T-helper 1 cell treated with Interleukin-12 subunit alpha and Interleukin-12 subunit beta and Interleukin-4 antibody, amounts not matched to agents 30 μg/mL and 1 μg/mL, for 36 hours (primary cell): ENCODE measurements around the gene TERT.

Experiments used
- H3K27ac Mint-ChIP-seq: one replicate; pipeline ENCODE4 v1.8.0; 2021; ENCODE audit warnings: mild to moderate bottlenecking, mixed read lengths
- H3K27me3 Mint-ChIP-seq: one replicate; pipeline ENCODE4 v1.8.0; 2021; ENCODE audit warnings: low read depth, mixed read lengths
- H3K36me3 Mint-ChIP-seq: one replicate; pipeline ENCODE4 v1.8.0; 2021; ENCODE audit warnings: low read depth, mixed read lengths
- H3K4me1 Mint-ChIP-seq: one replicate; pipeline ENCODE4 v1.8.0; 2021; ENCODE audit warnings: low read depth, mixed read lengths
- H3K4me3 Mint-ChIP-seq: one replicate; pipeline ENCODE4 v1.8.0; 2021; ENCODE audit warnings: mild to moderate bottlenecking, moderate library complexity, mixed read lengths
- H3K9me3 Mint-ChIP-seq: one replicate; pipeline ENCODE4 v1.8.0; 2021; ENCODE audit warnings: mixed read lengths

TERT gene

DNA sequence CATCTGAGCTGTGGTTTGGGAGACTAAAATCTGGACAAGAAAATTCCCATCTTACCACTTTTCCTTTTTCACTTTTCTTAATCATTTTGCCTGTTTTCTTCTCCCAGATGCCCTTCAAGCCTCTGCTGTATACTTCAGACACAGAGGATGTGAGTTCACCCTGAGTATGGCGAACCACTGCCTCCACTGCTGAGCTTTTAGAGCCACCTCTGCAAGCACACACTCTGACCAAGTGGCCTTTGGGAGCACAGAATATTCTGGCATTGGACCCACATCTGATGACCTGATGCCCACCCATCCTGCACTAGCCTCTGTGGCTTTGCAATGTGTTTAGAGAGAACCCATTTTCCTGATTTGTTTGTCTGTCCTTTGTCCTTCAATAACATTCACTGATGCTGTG lies 32.5 kb downstream of the TERT start:
- no peaks in the 10 kb centered on the region for H3K36me3 Mint-ChIP-seq
- H3K9me3 Mint-ChIP-seq, result no peaks in the 10 kb centered on the region
- H3K27me3 Mint-ChIP-seq, result no peaks in the 10 kb centered on the region
- no peak overlapping the region for H3K4me3 Mint-ChIP-seq
- no peak overlapping the region for H3K27ac Mint-ChIP-seq
- H3K4me1 Mint-ChIP-seq, result no peaks in the 10 kb centered on the region

DNA sequence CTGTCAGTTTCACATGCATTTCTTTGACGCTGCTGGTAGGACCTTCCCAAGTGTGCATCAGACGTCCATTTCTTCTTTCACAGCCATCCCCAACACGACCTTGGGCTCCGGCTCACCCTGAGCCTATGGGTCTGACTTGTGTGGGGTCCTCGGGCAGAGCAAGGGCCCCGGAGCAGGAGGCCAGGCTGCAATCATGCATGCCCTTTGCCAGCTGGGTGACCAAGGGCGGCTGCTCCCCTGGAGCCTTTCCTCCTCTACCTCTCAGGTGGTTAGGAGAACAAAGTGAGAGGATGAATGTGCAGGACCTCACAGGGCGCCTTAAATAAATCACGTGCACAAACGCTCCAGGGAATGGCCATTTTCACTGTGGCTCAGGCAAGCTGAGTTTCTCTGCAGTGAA lies 33.2 kb downstream of the TERT start:
- Mint-ChIP-seq H3K36me3 (no peaks in the 10 kb centered on the region), H3K4me3 (no peak overlapping the region), H3K27ac (no peak overlapping the region), H3K9me3 (no peaks in the 10 kb centered on the region), H3K27me3 (no peaks in the 10 kb centered on the region), H3K4me1 (no peaks in the 10 kb centered on the region)

DNA sequence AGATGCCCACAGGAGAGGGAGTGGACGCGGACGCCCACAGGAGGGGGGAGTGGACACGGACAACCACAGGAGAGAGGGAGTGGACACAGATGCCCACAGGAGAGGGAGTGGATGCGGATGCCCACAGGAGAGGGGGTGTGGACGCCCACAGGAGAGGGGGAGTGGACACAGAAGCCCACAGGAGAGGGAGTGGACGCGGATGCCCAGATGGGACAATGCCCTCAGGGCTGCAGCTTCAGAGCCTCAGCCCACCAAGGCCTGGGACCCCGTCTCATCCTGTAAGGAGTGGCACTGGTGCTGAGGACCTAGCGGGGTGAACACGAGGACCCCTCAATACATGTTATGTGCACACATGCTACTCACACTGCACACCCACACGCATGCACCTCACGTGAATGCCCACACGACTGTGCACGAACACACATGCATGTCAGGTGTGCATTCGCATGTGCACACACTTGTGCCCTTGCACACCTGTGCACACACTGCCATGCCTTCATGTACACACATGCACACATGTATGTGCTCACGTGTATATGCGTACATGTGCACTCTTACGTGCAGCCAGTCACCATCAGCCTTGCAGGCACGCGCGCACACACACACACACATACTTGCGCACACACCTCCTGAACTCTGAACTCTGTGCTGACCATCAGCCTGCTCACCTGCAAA lies 34.9 kb downstream of the TERT start:
- Mint-ChIP-seq H3K4me1 (peaks cover 7% of the 10 kb centered on the region), H3K9me3 (no peaks in the 10 kb centered on the region), H3K36me3 (no peaks in the 10 kb centered on the region), H3K27ac (no peak overlapping the region), H3K4me3 (no peak overlapping the region), H3K27me3 (no peaks in the 10 kb centered on the region)

DNA sequence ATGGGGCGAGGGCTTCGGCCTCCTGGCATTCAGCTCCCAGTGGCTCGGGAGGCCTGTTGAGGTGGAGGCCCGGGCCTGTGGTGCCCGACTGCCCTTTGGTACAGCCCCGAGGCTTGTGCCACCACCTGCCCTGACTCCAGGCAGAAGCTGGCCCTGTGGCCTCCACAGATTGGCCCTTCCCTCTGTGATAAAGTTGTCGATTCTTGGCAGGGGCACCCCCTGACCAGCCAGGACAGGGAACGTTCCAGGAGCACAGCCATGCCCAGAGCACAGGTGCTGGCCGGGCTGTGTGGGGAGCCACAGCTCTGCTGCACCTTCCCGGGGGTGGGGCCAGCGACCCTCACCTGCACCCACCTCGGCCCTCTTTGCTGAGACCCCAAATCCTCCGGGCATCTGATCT lies 37.0 kb downstream of the TERT start:
- H3K36me3 Mint-ChIP-seq, result no peaks in the 10 kb centered on the region
- H3K4me1 Mint-ChIP-seq, result peaks cover 12% of the 10 kb centered on the region
- H3K27ac Mint-ChIP-seq, result no peak overlapping the region
- H3K4me3 Mint-ChIP-seq, result no peak overlapping the region
- H3K9me3 Mint-ChIP-seq, result no peaks in the 10 kb centered on the region
- H3K27me3 Mint-ChIP-seq, result no peaks in the 10 kb centered on the region

DNA sequence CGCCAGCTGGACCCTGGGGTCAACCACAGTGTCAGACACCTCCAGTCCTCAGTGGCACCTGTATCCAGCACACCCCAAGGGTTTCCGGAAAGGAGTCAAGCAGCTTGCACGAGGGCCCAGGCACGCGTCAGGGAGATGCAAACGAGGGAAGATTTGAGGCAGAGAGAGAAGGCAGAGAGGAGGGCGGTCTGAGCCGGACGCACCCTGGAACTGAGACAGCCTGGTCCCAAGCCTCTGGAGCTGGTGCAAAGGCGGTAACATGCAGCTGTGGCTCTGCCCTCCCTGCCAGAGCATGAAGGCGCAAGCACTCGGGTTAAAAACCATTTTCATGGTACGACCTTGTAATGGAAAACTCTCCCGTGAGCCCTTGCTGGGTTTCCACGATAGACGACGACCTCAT lies 37.5 kb downstream of the TERT start:
- H3K36me3 Mint-ChIP-seq, result no peaks in the 10 kb centered on the region
- no peaks in the 10 kb centered on the region for H3K27me3 Mint-ChIP-seq

DNA sequence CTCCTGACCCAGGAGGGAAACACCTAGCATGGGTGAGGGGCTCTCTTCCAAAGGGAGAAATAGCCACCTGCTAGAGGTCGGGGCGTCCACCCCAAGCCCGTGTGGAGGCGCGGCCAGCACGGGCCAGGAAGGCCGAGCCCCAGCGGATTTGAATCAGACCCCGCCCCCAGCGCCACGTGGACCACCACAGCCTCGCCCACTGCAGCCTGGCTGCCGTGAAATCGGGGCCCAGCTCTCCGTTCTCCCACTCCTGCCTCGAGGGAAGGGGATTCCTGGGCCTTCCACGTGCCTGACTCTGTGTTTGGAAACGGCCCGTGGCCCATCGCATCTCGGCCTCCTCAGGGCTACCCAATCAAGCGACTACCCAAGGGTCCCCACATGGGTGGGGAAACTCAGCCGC lies 38.1 kb downstream of the TERT start:
- H3K9me3 Mint-ChIP-seq, result no peaks in the 10 kb centered on the region
- no peaks in the 10 kb centered on the region for H3K27me3 Mint-ChIP-seq

More for the DNA sequence above, 37.5 kb downstream of the TERT start:
- no peak overlapping the region for H3K4me3 Mint-ChIP-seq
- H3K9me3 Mint-ChIP-seq, result no peaks in the 10 kb centered on the region
- H3K4me1 Mint-ChIP-seq, result peaks cover 12% of the 10 kb centered on the region
- no peak overlapping the region for H3K27ac Mint-ChIP-seq

DNA sequence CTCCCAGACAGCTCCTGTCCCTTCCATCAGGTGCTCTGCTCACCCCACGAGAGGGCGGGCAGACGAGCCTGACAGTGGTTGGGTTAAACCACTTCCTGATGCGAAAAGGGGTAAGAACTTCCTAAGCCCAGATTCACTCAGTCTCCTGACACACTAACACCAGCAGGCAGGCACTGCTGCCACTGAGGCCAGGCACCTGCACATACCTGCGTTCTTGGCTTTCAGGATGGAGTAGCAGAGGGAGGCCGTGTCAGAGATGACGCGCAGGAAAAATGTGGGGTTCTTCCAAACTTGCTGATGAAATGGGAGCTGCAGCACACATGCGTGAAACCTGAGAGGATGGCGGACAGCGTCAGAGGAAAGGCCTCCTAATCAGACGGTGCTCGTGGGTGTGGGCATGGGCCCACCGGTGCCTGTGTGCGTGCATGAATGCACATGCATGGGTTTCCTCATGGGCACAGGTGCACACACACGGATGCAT lies 39.7 kb downstream of the TERT start:
- H3K36me3 Mint-ChIP-seq, result no peaks in the 10 kb centered on the region
- H3K4me1 Mint-ChIP-seq, result peaks cover 12% of the 10 kb centered on the region
- no peaks in the 10 kb centered on the region for H3K27me3 Mint-ChIP-seq
- no peaks in the 10 kb centered on the region for H3K9me3 Mint-ChIP-seq
- peak overlapping the region; percentile 68 for H3K27ac Mint-ChIP-seq
- H3K4me3 Mint-ChIP-seq, result peak overlapping the region; percentile 50

More for the DNA sequence above, 38.1 kb downstream of the TERT start:
- no peaks in the 10 kb centered on the region for H3K36me3 Mint-ChIP-seq
- no peak overlapping the region for H3K4me3 Mint-ChIP-seq
- peaks cover 12% of the 10 kb centered on the region for H3K4me1 Mint-ChIP-seq
- no peak overlapping the region for H3K27ac Mint-ChIP-seq

DNA sequence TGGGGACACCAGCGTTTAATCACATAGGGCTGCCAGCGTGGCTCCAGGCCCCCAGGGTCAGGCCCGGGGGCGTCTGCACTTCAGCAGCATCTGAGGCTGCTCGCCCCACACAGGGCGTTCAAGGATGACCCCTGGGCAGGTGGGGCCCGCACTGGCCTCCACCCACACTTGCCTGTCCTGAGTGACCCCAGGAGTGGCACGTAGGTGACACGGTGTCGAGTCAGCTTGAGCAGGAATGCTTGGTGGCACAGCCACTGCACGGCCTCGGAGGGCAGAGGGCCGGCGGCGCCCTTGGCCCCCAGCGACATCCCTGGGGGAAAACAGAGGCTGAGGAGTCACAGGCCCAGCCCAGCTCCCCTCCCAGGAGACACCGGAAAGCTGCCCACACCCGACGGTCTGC lies 40.7 kb downstream of the TERT start:
- Mint-ChIP-seq H3K4me1 (peaks cover 12% of the 10 kb centered on the region), H3K4me3 (no peak overlapping the region), H3K27ac (no peak overlapping the region), H3K36me3 (no peaks in the 10 kb centered on the region), H3K9me3 (no peaks in the 10 kb centered on the region), H3K27me3 (no peaks in the 10 kb centered on the region)

DNA sequence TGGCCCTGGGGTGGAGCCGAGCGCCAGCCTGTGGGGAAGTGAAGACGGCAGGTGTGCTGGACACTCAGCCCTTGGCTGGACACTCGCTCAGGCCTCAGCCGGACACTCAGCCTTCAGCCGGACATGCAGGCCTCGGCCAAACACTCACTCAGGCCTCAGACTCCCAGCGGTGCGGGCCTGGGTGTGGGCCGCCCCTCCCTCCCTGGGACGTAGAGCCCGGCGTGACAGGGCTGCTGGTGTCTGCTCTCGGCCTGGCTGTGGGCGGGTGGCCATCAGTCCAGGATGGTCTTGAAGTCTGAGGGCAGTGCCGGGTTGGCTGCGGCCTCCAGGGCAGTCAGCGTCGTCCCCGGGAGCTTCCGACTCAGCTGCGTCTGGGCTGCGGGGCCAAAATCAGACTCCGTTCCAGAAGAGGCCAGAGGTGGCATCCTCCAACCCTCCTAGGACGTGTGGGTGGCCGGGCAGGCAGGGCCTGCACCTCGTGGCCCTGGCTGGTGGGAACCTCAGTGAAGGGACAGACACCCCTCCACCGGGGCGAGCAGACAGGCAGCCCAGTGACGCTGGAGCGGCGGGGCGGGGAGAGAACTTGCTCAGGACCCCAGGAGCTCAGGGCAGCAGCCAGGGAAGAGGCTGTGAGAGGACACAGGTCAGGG lies 41.3 kb downstream of the TERT start:
- peaks cover 12% of the 10 kb centered on the region for H3K4me1 Mint-ChIP-seq
- H3K27ac Mint-ChIP-seq, result no peak overlapping the region
- no peak overlapping the region for H3K4me3 Mint-ChIP-seq
- no peaks in the 10 kb centered on the region for H3K9me3 Mint-ChIP-seq
- H3K27me3 Mint-ChIP-seq, result no peaks in the 10 kb centered on the region
- H3K36me3 Mint-ChIP-seq, result no peaks in the 10 kb centered on the region

DNA sequence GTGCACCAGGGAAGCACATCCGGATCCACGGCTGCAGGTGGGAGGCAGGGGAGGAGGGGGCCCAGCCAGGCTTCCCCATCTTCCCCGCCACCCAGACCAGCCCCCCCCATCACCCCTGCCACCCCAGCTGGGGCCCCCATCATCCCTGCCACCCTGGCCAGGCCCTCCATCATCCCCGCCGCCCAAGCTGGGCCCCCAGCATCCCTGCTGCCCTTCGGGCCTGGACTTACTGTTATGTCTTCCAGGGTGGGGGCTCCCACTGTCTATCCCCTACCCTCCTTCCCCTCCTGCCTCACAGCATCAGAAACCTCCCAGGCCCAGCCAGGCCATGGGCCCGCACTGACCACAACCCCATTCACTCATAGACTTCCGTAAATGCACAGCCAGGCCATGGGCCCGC lies 42.2 kb downstream of the TERT start:
- Mint-ChIP-seq H3K27ac (no peak overlapping the region), H3K27me3 (peaks cover under 1% of the 10 kb centered on the region), H3K36me3 (no peaks in the 10 kb centered on the region), H3K4me3 (no peak overlapping the region), H3K4me1 (peaks cover 12% of the 10 kb centered on the region), H3K9me3 (no peaks in the 10 kb centered on the region)

DNA sequence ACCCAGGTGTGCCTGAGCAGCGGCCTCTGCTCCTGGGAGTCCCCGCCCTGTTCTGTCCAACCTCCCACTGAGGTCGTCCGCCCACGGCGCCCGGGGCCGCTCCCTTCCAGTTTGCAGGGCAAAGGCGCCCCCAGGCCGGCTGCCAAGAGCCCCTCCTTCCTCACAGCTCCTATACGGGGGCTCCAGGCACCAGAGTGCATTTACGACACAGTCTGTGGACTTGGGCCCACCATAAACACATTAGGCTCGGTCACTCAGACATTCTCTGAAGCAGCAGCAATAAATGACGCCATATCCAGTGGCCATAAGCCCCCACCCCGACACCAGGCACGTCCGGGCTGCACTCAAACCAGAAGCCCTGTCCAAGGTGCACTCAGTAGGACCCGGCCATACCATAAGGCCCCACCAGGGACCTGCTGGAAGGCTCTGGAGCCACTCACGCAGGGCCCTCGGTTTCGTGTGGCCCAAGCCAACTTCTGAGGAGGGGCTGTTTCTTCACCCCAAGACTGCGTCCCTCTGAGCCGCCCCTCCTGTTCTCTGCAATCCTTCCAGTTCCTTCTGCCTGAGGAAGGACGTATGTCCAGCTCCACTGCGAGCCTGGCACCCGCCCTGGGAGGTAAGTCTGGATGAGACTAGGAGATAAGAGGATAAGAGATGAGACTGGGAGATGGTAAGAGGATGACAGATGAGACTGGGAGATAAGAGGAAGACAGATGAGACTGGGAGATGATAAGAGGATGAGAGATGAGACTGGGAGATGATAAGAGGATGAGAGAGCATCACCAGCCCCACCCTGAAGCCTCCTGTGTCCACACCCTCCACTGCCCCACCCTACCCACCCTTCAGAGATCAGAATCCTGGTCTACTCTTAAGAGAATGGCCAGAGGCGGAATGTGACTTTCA lies 42.9 kb downstream of the TERT start:
- Mint-ChIP-seq H3K9me3 (no peaks in the 10 kb centered on the region), H3K36me3 (no peaks in the 10 kb centered on the region), H3K4me3 (no peak overlapping the region), H3K27ac (no peak overlapping the region), H3K4me1 (peaks cover 12% of the 10 kb centered on the region), H3K27me3 (peaks cover 4% of the 10 kb centered on the region)

DNA sequence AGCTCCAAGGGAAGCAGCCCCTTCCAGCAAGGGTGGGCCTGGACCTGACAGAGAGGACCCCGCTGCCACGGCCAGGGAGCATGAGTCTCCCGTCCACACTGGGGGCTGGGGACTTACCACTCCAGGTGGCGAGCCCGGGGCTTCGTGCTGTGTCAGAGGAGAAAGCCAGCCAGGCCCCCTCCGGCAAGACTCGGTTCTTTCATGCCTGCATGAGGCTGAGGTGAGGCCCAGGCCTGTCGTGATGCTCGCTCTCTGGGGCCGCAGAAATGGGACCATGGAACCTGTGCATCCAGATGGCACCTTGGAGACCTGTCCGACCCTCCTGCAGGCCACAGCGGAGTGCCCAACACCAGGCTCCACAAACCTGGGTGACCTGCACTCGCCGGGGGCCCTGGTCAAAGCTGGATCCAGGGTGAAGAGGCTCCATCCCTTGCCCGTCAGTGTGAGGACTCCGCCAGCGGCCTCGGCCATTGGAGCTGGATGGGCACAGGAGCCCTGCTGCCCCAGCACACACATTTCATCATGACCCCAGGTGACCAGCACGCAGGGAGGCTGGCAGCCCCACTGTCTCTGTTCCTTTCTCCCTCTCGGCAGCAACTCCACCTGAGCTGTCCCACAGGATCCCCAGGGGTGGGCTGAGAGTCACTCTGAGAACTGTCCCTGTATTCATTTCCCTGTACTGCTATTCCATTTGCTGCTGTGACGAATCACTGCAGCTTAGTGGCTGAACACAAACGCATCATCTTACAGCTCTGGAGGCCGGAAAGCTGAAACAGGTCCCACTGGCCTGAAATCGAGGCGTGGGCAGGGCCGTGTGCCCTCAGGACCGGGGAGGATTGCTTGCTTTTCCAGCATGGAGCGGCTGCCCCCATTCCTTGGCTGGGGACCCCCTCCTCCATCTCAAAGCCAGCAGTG lies 45.2 kb downstream of the TERT start:
- Mint-ChIP-seq H3K4me1 (peaks cover 2% of the 10 kb centered on the region), H3K9me3 (no peaks in the 10 kb centered on the region), H3K4me3 (no peak overlapping the region), H3K27ac (no peak overlapping the region), H3K36me3 (no peaks in the 10 kb centered on the region), H3K27me3 (peaks cover 7% of the 10 kb centered on the region)

DNA sequence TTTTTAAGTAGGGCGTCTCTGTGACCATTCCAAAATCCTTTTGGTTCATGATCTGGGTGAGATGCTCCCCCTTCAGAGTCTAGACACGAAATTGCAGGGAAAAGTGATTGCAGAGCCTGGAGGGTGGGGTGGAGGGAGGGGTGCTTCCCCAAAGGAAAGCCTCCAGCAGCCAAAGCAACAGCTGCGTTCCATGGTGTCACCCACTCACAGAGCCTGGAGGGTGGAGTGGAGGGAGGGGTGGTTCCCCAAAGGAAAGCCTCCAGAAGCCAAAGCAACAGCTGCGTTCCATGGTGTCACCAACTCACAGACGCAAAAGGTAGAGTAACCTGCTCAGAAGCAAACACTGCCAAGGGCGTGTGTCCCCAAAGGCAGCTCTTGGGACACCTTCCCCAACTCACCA lies 47.1 kb downstream of the TERT start:
- no peaks in the 10 kb centered on the region for H3K36me3 Mint-ChIP-seq
- H3K27ac Mint-ChIP-seq, result no peak overlapping the region
- H3K4me3 Mint-ChIP-seq, result no peak overlapping the region
- no peaks in the 10 kb centered on the region for H3K9me3 Mint-ChIP-seq
- H3K4me1 Mint-ChIP-seq, result no peaks in the 10 kb centered on the region
- peaks cover 7% of the 10 kb centered on the region for H3K27me3 Mint-ChIP-seq
